ENCODE results near the gene PELI2.

Gene PELI2

GRCh38 chr14:56241461-56241860 is 123.2 kb downstream of the PELI2 start:
- TF ChIP-seq BACH2 (CRISPR knock-in tag; IDR thresholded peaks at IDR 0.05; ENCODE audit: borderline replicate concordance) (no peak), ZNF8 (CRISPR knock-in tag; IDR thresholded peaks at IDR 0.05) (no peak), TSHZ2 (CRISPR knock-in tag; IDR thresholded peaks at IDR 0.05) (no peak), RARB (CRISPR knock-in tag; IDR thresholded peaks at IDR 0.05) (no peak)
- ATAC-seq: no peak

- no peak for TF ChIP-seq ISL1 (CRISPR knock-in tag; IDR thresholded peaks at IDR 0.05)
- TF ChIP-seq CSDC2 (CRISPR knock-in tag; IDR thresholded peaks at IDR 0.05): no peak
- TF ChIP-seq ZFP3 (CRISPR knock-in tag; IDR thresholded peaks at IDR 0.05): no peak
- TF ChIP-seq CSRNP3 (CRISPR knock-in tag; IDR thresholded peaks at IDR 0.05): no peak
- no peak for TF ChIP-seq TOX (CRISPR knock-in tag; IDR thresholded peaks at IDR 0.05; ENCODE audit: borderline replicate concordance)
- no peak for TF ChIP-seq ARNTL (CRISPR knock-in tag; IDR thresholded peaks at IDR 0.05; ENCODE audit: borderline replicate concordance, low read depth)
- TF ChIP-seq ZNF565 (CRISPR knock-in tag; conservative IDR thresholded peaks at IDR 0.05; ENCODE audit: low read depth): no peak
- no peak for ATAC-seq
These were observed 124.9 kb downstream of the PELI2 start for GRCh38 chr14:56243110-56243509.

GRCh38 chr14:56244138-56244789 is 126.1 kb downstream of the PELI2 start:
- no peak for TF ChIP-seq CREB5 (CRISPR knock-in tag; IDR thresholded peaks at IDR 0.05; ENCODE audit: low read depth)
- TF ChIP-seq GLIS3 (CRISPR knock-in tag; IDR thresholded peaks at IDR 0.05): no peak
- TF ChIP-seq POU6F1 (CRISPR knock-in tag; IDR thresholded peaks at IDR 0.05; ENCODE audit: borderline replicate concordance, low read depth): no peak
- TF ChIP-seq RARB (CRISPR knock-in tag; IDR thresholded peaks at IDR 0.05): no peak
- TF ChIP-seq ARNTL (CRISPR knock-in tag; IDR thresholded peaks at IDR 0.05; ENCODE audit: borderline replicate concordance, low read depth): no peak
- TF ChIP-seq ZNF8 (CRISPR knock-in tag; IDR thresholded peaks at IDR 0.05): no peak
- TF ChIP-seq ZC3H10 (CRISPR knock-in tag; IDR thresholded peaks at IDR 0.05): no peak
- TF ChIP-seq ESRRG (CRISPR knock-in tag; IDR thresholded peaks at IDR 0.05): no peak
- no peak for TF ChIP-seq OSR1 (CRISPR knock-in tag; IDR thresholded peaks at IDR 0.05)
- TF ChIP-seq CSRNP3 (CRISPR knock-in tag; IDR thresholded peaks at IDR 0.05): no peak
- no peak for TF ChIP-seq ZNF70 (CRISPR knock-in tag; IDR thresholded peaks at IDR 0.05)
- TF ChIP-seq CSDC2 (CRISPR knock-in tag; IDR thresholded peaks at IDR 0.05): no peak
- no peak for TF ChIP-seq PPARA (CRISPR knock-in tag; IDR thresholded peaks at IDR 0.05; ENCODE audit: borderline replicate concordance)
- no peak for TF ChIP-seq TCF4 (CRISPR knock-in tag; IDR thresholded peaks at IDR 0.05; ENCODE audit: borderline replicate concordance)
- TF ChIP-seq TSHZ2 (CRISPR knock-in tag; IDR thresholded peaks at IDR 0.05): no peak
- TF ChIP-seq SNAI2 (CRISPR knock-in tag; IDR thresholded peaks at IDR 0.05): no peak
- no peak for TF ChIP-seq ISL1 (CRISPR knock-in tag; IDR thresholded peaks at IDR 0.05)
- no peak for TF ChIP-seq ZFP30 (CRISPR knock-in tag; IDR thresholded peaks at IDR 0.05)
- TF ChIP-seq ZNF565 (CRISPR knock-in tag; conservative IDR thresholded peaks at IDR 0.05; ENCODE audit: low read depth): no peak
- no peak for ATAC-seq

Measured in SK-N-SH treated with all-trans-retinoic acid at 6 μM for 48 hours (cell line).